Activated naive CD4-positive, alpha-beta T cell treated with Interleukin-2 at 50 U/mL for 16 hours (primary cell): ENCODE measurements around the gene ZNF438.
"Not testable (repeated sequence)": the region's sequence is repeated elsewhere in the genome, so short reads cannot be mapped to it uniquely, and the experiment has no call there.

Experiments
- DNase-seq: peaks from one replicate; pipeline ENCODE4 v3.0.0-alpha.2; 2020

The ZNF438 gene

DNA sequence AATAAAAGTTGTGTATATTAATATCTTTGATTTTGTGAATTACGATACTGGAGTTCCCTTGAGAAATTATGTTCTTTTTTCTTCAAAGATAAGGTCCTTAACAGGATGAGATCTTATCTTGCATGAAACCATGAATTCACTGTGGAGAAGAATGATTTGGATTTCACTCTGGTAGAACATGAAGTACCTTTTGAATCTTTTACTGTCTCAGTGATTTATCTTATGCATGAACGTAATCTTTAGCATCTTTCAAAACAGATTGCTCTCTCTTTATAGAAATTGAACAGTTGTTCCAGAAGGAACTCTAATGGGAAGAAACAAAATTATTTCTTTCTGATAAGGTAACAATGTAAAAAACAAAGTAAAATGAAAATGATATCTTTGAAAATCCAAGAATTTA, 11.0 kb upstream of the ZNF438 start:
- no peak for DNase-seq

DNA sequence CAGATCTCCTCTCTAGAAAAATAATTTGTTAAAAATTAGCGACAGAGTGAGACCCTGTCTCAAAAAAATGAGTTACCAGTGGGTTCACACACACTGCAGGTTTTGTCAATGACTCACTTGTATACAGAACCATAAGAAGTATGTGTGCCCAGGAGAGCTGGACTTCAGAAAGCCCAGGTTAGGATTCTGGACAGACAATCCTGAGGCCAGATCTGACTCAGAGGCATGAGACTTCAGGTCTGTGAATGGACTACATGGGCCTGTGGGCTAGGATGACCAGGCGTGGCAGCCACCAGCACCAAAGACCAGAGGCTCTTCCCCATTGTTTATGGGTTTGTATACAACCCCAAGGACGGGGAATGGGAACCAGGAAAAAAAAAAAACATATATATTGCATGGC, 9.3 kb upstream of the ZNF438 start:
- DNase-seq: no peak

DNA sequence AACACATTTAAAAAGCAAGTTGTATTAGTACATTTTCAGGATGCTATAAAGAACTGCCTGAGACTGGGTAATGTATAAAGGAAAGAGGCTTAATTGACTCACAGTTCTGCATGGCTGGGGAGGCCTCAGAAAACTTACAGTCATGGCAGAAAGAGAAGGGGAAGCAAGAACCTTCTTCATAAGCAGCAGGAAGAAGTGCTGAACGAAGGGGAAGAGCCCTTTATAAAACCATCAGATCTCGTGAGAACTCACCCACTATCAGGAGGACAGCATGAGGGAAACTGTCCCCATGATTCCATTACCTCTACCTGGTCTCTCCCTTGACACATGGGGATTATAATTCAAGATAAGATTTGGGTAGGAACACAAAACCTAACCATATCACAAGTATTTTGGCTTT, 7.3 kb upstream of the ZNF438 start:
- not testable (repeated sequence) for DNase-seq

DNA sequence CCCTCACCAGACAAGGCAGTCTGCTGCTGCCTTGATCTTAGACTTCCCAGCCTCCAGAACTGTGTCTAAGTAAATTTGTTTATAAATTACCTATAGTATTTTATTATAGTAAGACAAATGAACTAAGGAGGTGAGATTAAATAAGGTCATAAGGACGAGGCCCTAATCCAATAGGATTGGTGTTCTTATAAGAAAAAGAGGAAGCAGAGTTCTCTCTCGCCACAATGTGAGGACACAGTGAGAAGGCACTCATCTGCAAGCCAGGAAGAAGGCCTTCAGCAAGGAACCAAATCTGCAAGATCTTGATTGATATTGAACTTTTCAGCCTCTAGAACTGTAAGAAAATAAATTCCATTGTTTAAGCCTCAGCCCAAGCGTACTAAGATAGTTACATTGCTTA, 6.1 kb upstream of the ZNF438 start:
- DNase-seq: no peak

DNA sequence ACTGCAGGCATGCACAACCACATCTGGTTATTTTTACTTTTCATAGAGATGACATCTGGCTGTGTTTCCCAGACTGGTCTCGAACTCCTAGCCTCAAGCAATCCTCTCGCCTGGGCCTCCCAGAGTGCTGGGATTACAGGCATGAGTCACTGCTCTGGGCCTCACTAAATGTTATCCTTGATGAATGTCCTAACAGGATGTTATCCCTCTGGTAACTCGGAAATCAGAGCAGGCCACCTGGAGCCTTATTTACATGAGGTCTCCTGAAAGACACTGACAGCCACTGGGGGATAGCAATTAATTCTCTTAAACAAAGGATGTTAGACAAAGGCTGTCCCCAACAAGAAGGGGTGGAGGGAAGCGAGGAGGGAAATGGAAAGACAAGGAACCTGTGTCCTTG, 4.5 kb upstream of the ZNF438 start:
- no peak for DNase-seq

DNA sequence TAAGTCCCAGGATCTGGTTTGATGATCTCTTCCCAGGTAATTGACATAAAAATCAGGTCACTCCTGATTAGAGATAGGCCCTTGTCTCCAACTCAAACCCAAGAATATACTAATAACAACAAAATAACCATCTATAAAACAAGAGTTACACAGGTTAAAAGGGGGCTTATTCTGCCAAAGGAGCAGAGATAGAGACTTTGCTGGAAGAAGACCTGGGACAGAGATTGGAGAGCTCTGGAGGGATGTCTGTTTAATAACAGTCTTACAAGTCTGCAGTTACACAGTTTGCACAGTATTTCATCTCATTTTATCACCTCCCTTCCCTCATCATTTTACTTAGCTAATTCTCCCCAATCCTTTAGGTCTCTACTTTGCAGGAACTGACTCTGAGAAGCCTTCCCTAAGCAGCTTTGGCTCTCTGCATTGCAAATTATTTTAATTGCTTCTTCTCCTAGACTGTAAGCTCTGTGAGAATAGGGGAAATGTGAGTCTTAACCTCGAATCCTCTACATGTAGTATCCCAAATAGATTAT, 3.7 kb upstream of the ZNF438 start:
- no peak for DNase-seq

DNA sequence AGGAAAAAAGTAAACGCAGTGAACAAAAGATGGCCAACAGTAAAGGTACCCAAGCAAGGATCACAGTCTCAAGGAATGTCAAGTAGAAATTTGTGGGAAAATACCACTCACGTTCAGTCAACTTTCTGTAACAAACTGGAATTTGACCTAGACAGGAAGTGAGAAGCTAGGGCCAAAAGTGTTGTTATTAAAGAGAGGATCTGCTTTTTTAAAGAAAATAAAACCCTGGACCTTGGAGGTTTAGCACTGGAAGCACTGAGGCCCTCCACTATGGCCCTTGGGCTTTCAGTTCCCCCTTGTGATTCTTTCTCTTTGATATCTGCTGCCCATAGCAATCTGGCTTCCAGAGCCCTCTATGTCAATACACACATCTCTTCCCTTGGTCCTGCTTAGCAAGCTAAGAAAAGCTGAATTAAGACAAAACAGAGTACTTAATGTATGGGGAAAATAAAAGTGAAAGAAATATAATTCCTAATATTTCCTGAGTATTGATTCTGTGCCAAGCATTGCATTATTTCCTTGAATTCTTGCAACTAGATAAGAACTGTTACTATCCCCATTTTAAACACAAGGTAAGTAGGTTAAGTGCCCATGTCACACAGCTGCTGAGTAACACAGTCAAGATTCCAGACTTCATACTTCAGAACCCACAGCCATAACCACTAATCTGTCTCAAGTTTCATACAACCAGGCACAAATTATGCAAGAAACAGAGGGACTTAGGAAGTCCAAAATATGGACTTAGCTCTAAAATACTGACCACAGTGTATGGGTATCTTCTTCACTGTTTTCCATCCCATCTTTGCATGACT, 2.6 kb upstream of the ZNF438 start:
- no peak for DNase-seq

DNA sequence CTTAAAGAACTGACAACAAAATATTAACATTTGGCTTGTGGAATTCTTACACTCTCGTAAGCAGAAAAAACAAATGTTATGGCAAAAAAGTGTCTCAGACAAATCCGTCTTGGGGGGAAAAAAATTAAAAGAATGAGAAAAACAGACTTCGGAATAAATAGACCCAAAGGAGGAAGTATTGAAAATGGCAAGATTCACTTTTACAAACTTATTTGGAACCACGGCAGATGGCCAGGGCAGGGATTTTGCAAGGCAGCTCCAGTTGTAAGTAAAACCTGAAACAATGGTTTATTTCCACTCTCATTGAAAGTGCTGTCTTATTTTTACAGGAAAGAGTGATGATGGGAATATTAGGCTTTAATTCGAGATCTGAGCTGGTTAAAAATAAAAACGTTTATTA, 1.5 kb upstream of the ZNF438 start:
- DNase-seq: no peak

DNA sequence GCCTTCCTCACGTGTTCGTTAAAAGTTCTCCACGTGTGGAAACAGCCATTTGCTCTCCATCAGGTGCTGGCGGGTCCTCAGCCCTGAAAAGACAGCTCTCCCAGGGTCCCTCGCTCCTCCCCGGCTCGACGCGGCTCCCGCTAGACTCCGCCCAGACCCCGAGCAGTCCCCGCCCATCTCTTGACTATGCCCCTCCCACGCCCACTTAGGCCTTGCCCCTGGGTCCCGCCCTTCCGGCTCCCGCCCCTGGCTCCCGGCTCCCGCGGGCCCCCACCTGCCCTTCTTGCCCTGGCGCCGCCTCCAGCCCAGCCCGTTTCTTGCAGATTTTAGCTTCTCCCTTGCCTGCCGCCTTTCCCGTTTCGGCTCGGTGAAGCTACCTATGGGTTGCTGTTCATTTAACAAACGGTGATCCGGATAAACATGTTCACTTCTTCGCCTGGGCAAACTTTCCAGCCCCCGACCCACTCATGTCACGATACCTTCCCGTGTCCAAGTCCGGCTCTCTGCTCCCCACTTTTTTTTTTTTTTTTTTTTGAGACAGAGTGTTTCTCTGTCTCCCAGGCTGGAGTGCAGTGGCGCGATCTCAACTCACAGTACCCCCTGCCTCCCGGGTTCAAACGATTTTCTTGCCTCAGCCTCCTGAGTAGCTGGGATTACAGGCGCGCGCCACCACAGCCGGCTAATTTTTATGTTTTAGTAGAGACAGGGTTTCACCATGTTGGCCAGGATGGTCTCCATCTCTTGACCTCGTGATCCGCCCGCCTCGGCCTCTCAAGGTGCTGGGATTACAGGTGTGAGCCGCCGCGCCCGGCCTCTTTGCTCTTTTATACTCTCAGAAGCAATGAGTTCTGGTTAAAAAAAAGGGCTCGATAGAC, 830 bp upstream of the ZNF438 start:
- peak; percentile 94 for DNase-seq

DNA sequence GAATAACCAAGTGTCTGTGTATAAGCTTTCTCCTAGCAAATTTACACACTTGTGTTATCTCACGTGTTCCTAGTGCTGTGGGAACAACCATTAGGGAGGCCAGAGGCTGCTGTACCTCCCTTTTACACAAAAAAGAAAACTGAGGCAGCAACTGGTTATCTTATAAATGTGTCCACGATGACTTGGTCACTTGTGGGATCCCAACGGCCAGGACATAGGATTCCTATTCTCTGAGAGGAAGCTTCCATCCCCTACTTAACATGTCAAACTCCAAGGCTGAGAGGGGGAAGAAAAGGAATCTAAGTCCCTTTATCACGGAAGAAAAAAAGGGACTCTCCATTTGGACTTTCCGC, 484 bp downstream of the ZNF438 start:
- no peak for DNase-seq

DNA sequence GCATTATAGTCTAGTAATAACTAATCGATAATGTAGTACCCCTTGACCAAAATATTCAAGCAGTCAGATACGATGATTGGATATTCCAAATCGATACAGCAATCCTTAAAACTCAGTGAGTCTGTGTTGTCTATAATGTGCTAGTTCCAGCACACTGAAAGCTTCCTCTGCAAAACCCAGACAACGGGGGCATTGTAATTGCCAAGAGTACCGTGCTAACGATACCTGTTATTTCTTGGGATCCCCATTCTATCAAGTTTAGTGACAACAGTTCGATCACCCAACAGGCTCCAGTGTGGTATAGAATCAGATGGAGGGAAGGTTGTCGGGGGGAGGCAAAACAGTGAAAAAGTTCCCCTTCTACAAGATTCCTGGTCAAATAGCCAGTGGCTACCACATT, 865 bp downstream of the ZNF438 start:
- no peak for DNase-seq

DNA sequence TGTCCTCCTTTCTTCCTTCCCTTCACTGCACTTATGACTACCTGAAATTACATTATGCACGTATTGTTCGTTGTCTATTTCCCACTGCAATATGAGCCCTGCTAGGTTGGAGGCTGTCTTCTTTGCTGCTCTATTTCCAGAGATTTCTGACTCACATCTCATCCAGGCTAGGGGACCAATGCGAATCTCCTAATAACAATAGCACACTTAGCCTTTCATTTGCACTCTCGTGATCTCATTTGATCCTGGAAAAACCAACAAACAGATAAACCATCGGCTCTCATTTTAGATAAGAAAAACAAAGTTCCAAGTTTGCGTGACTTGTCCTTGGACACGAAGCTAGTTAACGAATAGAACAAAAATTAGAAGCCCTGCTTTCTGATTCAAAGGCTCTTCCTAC, 1.4 kb downstream of the ZNF438 start:
- DNase-seq: no peak

DNA sequence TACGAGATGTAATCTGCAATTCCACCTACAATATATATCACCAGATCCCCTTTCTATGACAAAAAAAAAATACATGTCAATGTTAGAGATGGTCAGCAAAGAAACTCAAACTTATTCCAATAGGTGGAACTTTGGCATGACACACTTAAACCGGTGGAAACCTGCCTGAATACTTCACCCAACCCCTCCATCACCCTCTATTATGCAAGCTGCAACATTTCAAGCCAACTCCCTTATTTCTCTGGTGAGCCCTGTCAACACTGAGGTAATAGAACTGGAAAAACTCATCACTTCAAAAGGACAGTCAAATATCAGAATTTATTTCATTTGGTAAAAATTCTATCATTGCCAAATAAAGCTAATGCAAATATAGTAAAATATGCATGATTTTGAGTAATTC, 3.6 kb downstream of the ZNF438 start:
- no peak for DNase-seq

DNA sequence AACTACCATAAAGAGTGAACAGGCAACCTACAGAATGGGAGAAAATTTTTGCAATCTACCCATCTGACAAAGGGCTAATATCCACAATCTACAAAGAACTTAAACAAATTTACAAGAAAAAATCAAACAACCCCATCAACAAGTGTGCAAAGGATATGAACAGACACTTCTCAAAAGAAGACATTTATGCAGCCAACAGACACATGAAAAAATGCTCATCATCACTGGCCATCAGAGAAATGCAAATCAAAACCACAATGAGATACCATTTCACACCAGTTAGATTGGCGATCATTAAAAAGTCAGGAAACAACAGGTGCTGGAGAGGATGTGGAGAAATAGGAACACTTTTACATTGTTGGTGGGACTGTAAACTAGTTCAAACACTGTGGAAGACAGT, 5.4 kb downstream of the ZNF438 start:
- not testable (repeated sequence) for DNase-seq

DNA sequence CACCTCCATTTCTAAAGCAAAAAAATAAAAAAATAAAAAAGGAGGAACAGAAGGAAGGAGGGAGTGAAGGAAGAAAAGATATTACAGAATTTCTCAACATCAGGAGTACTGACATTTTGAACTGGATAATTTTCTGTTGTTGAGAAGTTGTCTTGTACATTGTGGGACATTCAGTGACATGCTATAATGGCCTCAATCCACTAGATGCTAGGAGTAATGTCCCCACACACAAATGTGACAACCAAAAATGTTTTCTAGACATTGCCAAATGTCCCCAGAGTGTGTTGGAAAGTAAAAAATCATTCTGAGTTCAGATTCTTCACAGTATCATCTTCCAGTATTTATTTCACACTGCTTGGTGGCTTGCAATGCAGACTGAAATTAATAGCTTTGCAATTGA, 6.5 kb downstream of the ZNF438 start:
- no peak for DNase-seq

DNA sequence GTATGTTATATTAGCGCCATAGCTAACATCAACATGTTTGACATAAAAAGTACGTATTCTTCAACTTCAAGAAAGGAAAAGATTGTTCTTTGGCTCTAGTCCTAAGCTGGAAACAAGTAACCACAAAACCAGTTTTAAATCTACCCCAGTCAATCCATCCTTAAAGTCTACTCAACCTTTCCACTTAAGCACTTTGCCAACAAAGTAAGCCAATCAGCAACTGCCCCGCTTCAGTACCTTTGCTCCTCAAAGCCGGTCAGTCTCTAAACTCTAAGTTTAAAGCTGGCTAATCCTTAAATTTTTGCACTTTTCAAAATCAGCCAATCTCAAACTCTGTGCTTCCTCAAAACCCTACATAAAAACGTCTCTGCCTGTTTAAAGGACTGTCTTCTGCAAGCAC, 8.1 kb downstream of the ZNF438 start:
- DNase-seq: no peak

DNA sequence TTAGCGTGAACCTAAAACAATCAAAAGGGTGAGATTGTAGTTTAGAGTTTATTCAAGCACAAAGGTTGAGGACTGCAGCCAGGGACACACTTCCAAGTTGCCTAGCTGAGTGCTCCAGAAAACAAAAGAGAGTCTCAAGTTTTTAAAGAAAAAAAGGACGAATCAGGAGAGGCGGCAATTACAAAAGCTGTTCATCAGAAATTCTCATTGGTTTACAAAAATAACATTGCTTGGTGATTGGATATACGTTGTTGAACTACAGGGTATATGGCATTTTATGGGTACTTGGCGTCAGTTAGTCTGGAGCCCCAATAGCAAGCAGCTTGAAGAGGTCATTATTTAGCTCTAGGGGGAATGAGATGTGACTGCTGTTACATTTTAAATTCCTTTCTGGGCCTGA, 11.5 kb downstream of the ZNF438 start:
- no peak for DNase-seq

DNA sequence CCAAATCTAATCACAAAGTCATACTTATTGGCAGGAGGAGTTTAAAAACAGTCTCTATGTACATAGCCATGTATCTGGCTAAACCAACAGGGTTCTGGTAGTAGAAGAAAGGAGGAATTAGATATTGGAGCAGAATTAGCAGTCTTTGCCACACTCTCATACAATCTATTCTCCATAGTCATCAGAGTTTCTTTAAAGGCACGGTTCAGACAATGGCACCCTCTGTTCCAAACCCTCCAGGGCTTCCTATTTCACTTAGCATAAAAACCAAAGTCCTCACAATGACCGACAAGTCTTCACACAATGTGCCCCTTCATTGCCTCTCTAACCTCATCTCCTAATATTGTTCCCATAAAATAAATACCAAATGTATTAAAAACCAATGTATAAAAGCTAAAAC, 12.7 kb downstream of the ZNF438 start:
- DNase-seq: no peak

DNA sequence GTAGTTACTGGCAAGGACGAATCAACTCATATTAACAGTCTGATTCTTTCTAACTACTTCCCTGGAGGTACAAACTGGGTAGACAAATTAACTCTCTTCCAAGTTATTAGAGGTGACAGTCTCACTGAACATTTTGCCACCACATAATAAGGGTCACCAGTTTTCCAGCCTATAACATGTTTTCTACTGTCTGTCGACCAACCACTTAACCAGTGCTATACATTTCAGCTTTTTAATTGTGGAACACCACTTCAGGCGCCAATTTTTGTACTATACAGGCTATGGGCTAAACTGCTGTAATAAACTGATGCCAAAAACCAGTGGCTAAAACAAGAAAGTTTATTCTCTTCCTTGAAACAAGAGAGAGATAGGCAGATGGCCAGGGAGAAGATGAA, 13.3 kb downstream of the ZNF438 start:
- no peak for DNase-seq

DNA sequence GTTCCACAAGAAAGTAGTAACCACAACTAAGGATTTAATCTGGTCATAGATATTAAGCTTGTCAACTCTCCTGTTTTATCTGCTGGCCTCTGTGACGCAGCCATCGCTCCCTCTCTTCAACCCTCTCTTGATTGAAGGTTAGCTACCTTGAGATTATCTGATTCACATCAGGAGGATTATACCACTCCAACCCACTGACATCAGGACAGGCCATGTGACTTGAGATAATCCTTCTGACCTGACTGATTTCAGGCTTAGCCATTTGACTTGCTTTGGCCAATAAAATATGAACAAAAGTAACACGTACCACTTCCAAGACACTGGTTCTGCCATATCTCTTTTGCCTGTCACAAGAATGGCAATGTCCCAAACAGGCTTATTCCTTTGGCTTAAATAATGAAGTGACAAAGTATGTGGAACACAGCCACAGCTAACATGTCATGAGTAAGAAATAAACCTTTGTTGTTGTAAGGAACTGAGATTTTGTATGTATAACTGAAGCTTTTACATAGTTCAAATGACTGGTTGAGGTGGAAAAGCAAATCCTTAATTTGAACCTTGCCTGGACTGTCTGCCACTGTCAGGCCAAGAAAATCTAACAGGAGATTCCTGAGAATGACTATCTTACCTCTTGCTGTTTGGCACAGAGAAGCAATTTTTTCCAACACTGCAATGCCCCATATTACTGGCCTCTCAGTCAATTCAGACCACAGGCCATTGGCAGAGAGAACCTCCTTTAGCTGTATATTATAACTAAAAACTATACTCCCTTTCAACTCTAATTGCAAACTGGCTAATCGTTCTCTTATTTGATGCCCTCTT, 13.9 kb downstream of the ZNF438 start:
- no peak for DNase-seq

DNA sequence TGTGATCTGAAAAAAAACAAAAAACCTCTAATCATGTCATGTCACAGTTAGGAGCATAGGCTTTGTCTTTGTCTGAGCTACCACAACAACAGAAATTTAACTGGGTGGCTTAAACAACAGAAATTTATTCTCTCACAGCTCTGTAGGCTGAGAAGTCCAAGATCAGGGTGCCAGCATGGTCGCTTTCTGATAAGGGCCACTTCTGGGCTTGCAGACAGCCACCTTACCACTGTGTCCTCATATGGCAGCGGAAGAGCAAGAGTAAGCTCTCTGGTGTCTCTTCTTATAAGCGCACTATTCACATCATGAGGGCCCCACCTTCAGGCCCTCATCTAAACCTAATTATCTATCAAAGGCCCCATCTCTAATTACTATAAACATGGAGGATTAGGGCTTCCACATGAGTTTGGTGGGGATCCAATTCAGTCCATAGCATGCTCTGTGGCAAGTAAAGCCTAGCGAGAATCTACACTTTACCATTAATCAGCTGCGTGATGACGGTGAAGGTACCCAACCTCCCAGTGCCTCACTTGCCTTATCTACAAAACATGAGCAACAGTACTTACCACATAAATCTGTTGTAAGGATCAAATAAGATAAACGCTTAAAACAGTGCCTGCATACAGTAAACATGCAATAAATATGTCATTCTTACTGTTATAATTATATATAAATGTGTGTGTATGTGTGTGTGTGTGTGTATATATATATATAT, 17.3 kb downstream of the ZNF438 start:
- DNase-seq: no peak

DNA sequence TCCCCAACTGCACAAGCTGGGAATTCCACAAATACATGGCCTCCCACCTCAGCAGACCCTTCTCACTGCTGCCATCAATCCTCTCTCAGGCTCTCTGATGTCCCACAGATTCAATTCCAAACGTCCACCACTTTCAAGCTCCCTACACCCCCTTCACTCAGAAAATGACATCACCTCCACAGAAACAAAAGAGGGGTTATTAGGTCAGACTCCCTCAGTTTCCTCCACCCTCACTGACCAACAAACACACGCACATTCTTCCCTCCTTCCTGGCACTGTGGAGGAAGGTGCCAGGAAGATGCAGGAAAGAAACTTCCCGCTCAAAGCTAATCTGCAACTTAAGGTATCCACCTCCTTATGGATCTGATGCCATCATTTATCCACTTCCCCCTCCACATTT, 18.3 kb downstream of the ZNF438 start:
- DNase-seq: no peak

DNA sequence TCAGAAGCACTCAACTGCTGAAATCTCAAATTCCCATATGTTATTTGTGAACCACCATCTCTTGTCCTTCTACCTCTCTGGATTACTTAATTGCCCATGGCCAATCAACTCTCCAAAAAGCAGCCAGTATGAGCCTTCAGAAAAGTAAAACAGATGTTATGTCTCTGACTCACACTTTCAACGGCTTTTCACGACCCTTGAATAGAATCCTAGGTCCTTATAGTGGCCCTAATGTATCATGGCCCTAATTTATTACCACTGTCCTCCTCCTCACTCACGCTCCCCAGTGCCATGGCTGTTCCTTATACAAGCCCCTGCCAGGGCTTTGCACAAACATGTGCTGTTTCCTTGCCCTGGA, 20.0 kb downstream of the ZNF438 start:
- no peak for DNase-seq
